A673 (cell line): ENCODE results near the gene CFAP410. TPM values are rescaled to one million over a fixed set of nuclear protein-coding genes. Genes with fewer than 3 reads are reported as not detected.

Experiments
- BruUV-seq: library from RNA; stranded (reverse); fragments of 400-500 nt; replicated peaks from 2 replicates; lab custom pipeline; 2021; lab: Mats Ljungman, UMichigan
- CTCF ChIA-PET: fragments of 300-600 bp; sonication (Branson Sonifier 250); formaldehyde crosslinking; loops from one replicate; lab custom pipeline; 2022; ENCODE audit warnings: antibody characterized with exemption; lab: Charles Lee
- POLR2A ChIA-PET: fragments of 300-600 bp; sonication (Branson Sonifier 250); formaldehyde crosslinking; loops from one replicate; lab custom pipeline; 2022; ENCODE audit warnings: antibody characterized with exemption; ENCODE audit not compliant: low non-redundant PET; lab: Charles Lee
- DNase-seq: peaks from one replicate; pipeline ENCODE4 v3.0.0-alpha.2; 2015; ENCODE audit warnings: low spot score
- H3K27ac ChIP-seq: fragments of 200-600 bp; sonication (generic); 2 replicates; pipeline ENCODE4 v1.5.1; 2016; ENCODE audit warnings: mixed run types, low read depth, mild to moderate bottlenecking, mixed read lengths, antibody characterized with exemption, low read length; ENCODE audit not compliant: poor library complexity, severe bottlenecking
- H3K27me3 ChIP-seq: fragments of 200-600 bp; sonication (generic); replicated peaks from 2 replicates; pipeline ENCODE4 v1.6.1; 2017; ENCODE audit warnings: mixed run types, low read depth, mild to moderate bottlenecking, mixed read lengths, antibody characterized with exemption, low read length; ENCODE audit not compliant: insufficient read depth, poor library complexity
- H3K36me3 ChIP-seq: fragments of 200-600 bp; sonication (generic); 2 replicates; pipeline ENCODE4 v1.6.1; 2016; ENCODE audit warnings: mixed run types, mild to moderate bottlenecking, mixed read lengths, antibody characterized with exemption, low read length; ENCODE audit not compliant: insufficient read depth, poor library complexity, severe bottlenecking
- H3K4me1 ChIP-seq: fragments of 200-600 bp; sonication (generic); 2 replicates; pipeline ENCODE4 v1.6.1; 2017; ENCODE audit warnings: mixed run types, mild to moderate bottlenecking, mixed read lengths, antibody characterized with exemption, low read length; ENCODE audit not compliant: insufficient read depth, poor library complexity, severe bottlenecking
- H3K4me3 ChIP-seq: fragments of 200-600 bp; sonication (generic); 2 replicates; pipeline ENCODE4 v1.5.1; 2016; ENCODE audit warnings: low read depth, mixed run types, mild to moderate bottlenecking, mixed read lengths, low read length; ENCODE audit not compliant: poor library complexity, severe bottlenecking
- H3K9me3 ChIP-seq: fragments of 200-600 bp; sonication (generic); 2 replicates; pipeline ENCODE4 v1.6.1; 2016; ENCODE audit warnings: mixed run types, low read depth, mild to moderate bottlenecking, mixed read lengths, antibody characterized with exemption, low read length; ENCODE audit not compliant: poor library complexity, severe bottlenecking
- EZH2 ChIP-seq: fragments of 200-600 bp; sonication (generic); IDR thresholded peaks from 2 replicates; pipeline ENCODE4 v1.6.1; 2017; ENCODE audit warnings: borderline replicate concordance, low read depth, mild to moderate bottlenecking, mixed read lengths, antibody characterized with exemption, low read length; ENCODE audit not compliant: poor library complexity, severe bottlenecking
- intact Hi-C: fragments of 100-400 bp; cut with micrococcal nuclease; formaldehyde crosslinking; loops from one replicate; pipeline ENCODE4 v1.10.0; 2022; ENCODE audit not compliant: unreplicated experiment
- total RNA-seq: library from RNA; stranded (reverse); gene quantifications from 2 replicates; pipeline ENCODE4 v1.2.3, GENCODE V29; 2021
- TF ChIP-seq, protein P1 (sequence below): fragments of 300-800, 200-600 bp; sonication (generic); conservative IDR thresholded peaks from 2 replicates; pipeline ENCODE4 v1.5.1; 2017; ENCODE audit warnings: low read depth, mild to moderate bottlenecking, antibody characterized with exemption, low read length, moderate library complexity, mixed read lengths

Gene CFAP410
- total RNA-seq, 1 experiment from 2014 or later, result 14.0 TPM

DNA sequence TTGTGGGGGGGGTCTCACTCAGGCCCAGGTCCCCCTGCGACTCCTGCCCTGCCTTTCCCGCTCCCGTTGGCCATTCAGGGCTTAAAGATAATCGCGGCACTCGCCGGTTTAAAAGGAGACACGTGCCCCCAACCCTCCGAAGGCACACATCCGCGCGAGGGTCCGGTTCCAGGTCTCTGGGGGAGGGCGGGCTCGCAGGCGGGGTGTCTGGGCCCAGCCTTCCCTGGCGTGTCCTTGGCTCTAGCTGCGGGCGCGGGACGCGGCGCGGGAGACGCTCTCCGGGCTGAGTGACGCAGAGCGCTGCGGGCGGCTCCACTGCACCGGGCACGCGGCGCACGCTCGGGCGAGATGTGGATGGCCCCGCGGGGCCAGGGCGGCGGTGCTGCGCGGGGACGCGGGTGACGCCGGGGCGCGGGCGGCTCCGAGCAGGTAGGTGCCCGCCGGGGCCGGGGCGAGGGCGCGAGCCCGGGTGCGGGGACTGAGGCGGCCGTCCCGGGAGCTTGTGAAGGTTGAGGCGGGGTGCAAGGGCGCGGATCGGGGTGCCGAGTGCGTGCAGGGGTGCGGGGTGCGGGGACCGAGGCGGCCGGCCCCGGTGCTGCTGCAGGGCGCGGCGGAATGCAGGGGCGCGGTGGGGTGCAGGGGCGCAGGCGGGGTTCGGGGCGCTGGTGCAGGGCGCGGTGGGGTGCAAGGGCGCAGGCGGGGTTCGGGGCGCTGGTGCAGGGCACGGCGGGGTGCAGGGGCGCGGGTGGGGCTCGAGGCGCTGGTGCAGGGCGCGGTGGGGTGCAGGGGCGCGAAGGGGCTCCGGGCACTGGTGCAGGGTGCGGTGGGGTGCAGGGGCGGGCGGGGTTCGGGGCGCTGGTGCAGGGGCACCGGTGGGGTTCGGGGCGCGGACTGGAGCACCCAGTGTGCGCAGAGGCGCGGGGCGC lies 10.9 kb upstream of the CFAP410 start:
- no peak for DNase-seq
- peaks cover 32% of the 10 kb centered on the region for H3K27me3 ChIP-seq
- no peak overlapping the region for H3K4me3 ChIP-seq
- ChIA-PET POLR2A (no interaction called here), CTCF (no interaction called here)
- no peaks in the 10 kb centered on the region for H3K36me3 ChIP-seq
- TF ChIP-seq, protein P1, sequence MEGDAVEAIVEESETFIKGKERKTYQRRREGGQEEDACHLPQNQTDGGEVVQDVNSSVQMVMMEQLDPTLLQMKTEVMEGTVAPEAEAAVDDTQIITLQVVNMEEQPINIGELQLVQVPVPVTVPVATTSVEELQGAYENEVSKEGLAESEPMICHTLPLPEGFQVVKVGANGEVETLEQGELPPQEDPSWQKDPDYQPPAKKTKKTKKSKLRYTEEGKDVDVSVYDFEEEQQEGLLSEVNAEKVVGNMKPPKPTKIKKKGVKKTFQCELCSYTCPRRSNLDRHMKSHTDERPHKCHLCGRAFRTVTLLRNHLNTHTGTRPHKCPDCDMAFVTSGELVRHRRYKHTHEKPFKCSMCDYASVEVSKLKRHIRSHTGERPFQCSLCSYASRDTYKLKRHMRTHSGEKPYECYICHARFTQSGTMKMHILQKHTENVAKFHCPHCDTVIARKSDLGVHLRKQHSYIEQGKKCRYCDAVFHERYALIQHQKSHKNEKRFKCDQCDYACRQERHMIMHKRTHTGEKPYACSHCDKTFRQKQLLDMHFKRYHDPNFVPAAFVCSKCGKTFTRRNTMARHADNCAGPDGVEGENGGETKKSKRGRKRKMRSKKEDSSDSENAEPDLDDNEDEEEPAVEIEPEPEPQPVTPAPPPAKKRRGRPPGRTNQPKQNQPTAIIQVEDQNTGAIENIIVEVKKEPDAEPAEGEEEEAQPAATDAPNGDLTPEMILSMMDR, result no peak
- peak; percentile 85 for TF ChIP-seq EZH2
- no peaks in the 10 kb centered on the region for H3K9me3 ChIP-seq
- BruUV-seq, result no TSS peak
- intact Hi-C loops, result loop anchor here (10.0 kb wide), 1 partner anchor 105 kb away; the partner anchor contains the start of gene LRRC3
- no peak overlapping the region for H3K27ac ChIP-seq
- H3K4me1 ChIP-seq, result no peaks in the 10 kb centered on the region

DNA sequence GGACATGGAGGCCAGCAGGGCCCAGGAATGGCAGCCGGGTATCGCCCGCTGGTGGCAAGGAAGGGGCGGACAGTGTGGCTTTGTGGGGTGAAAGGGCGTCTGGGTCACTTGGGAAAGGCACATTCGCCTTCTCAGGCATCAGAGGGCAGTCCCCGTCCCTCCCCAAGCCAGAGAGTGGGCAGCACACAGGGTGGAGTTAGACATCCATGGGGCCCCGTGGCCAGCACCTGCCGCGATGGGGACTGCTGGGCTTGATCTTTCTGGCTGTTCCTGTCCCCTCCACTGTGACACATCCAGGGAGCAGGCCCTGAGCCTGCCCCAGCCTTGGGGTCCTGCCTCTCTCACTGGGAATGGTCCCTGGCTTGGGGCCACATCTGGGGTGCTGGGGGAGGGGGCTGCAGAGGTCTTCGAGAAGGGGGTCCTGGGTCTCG lies 10.2 kb upstream of the CFAP410 start:
- no peaks in the 10 kb centered on the region for H3K9me3 ChIP-seq
- H3K36me3 ChIP-seq, result no peaks in the 10 kb centered on the region
- ChIA-PET POLR2A (no interaction called here), CTCF (no interaction called here)
- H3K27me3 ChIP-seq, result peaks cover 32% of the 10 kb centered on the region
- no peaks in the 10 kb centered on the region for H3K4me1 ChIP-seq
- H3K27ac ChIP-seq, result no peak overlapping the region
- intact Hi-C loops, result no loop called here
- BruUV-seq, result no TSS peak
- no peak for TF ChIP-seq EZH2
- TF ChIP-seq, protein P1, result no peak
- DNase-seq, result no peak
- H3K4me3 ChIP-seq, result no peak overlapping the region

DNA sequence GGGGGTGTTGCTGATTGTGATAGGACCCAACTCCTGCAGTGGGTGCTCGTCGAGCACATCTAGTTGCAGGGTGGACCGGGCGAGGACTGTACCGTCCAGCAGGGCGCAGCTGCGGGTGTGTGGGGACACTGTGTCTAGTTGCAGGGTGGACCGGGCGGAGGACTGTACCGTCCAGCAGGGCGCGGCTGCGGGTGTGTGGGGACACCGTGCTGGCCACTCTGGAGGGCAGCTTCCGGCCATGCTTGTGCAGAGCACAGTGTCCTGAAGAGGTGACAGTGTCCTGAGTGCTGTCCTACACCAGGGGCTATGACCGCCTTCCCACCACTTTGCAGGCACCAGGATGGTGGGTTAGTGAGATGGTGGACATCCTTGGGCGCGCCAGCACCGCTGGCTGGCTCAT lies 9.7 kb upstream of the CFAP410 start:
- no peaks in the 10 kb centered on the region for H3K36me3 ChIP-seq
- no peaks in the 10 kb centered on the region for H3K4me1 ChIP-seq
- TF ChIP-seq EZH2, result no peak
- TF ChIP-seq, protein P1, result no peak
- H3K9me3 ChIP-seq, result no peaks in the 10 kb centered on the region
- intact Hi-C loops, result no loop called here
- no peak overlapping the region for H3K4me3 ChIP-seq
- no peak overlapping the region for H3K27ac ChIP-seq
- ChIA-PET POLR2A (no interaction called here), CTCF (no interaction called here)
- peaks cover 32% of the 10 kb centered on the region for H3K27me3 ChIP-seq
- DNase-seq, result no peak
- BruUV-seq, result no TSS peak
